ENCODE data around the gene KRT23.

KRT23 gene

DNA sequence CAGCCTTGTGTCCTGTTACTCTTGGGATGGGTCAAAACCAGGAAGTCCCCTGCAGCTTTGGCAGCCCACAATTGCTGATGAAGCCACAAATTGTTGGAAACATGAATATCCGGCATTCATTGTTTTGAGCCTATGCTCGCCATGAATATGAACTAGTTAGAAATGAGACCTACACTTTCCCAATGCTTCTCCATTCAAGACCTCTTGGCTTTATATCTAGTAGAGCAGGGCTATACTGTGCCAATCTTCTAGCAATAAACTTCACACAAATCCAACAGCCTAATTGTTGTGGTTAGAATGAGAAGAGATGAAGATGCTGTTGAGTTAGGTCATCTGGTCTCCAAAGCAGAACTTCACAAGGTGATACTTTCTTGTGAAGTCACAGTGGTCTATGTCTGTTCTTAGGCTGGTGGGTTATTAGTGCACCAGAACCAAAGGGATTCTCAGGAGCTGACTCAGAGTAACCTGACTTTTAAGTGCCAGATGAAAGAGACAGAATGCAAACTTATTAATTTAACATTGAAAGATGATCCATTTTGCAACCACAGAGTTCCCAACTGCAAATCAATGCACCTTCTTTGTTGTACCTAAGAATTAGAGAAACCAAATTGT is 13.7 kb upstream of the KRT23 start:
- no peak overlapping the region for H3K4me3 ChIP-seq (ENCODE audit: low read depth, low read length)
- TF ChIP-seq, protein P1, sequence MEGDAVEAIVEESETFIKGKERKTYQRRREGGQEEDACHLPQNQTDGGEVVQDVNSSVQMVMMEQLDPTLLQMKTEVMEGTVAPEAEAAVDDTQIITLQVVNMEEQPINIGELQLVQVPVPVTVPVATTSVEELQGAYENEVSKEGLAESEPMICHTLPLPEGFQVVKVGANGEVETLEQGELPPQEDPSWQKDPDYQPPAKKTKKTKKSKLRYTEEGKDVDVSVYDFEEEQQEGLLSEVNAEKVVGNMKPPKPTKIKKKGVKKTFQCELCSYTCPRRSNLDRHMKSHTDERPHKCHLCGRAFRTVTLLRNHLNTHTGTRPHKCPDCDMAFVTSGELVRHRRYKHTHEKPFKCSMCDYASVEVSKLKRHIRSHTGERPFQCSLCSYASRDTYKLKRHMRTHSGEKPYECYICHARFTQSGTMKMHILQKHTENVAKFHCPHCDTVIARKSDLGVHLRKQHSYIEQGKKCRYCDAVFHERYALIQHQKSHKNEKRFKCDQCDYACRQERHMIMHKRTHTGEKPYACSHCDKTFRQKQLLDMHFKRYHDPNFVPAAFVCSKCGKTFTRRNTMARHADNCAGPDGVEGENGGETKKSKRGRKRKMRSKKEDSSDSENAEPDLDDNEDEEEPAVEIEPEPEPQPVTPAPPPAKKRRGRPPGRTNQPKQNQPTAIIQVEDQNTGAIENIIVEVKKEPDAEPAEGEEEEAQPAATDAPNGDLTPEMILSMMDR (IDR thresholded peaks at IDR 0.05; ENCODE audit: low read depth, low read length) = no peak

GRCh38 chr17:40950176-40950575 is 12.7 kb upstream of the KRT23 start:
- TF ChIP-seq, protein P1 (IDR thresholded peaks at IDR 0.05; ENCODE audit: low read depth, low read length) = no peak
- no peak overlapping the region for H3K4me3 ChIP-seq (ENCODE audit: low read depth, low read length)

GRCh38 chr17:40949418-40949817 is 12.0 kb upstream of the KRT23 start:
- H3K4me3 ChIP-seq (ENCODE audit: low read depth, low read length) = no peak overlapping the region
- TF ChIP-seq, protein P1 (IDR thresholded peaks at IDR 0.05; ENCODE audit: low read depth, low read length) = no peak

- H3K4me3 ChIP-seq (ENCODE audit: low read depth, low read length) = no peak overlapping the region
- TF ChIP-seq, protein P1 (IDR thresholded peaks at IDR 0.05; ENCODE audit: low read depth, low read length) = no peak
Observed at GRCh38 chr17:40947929-40948328, 10.5 kb upstream of the KRT23 start.

DNA sequence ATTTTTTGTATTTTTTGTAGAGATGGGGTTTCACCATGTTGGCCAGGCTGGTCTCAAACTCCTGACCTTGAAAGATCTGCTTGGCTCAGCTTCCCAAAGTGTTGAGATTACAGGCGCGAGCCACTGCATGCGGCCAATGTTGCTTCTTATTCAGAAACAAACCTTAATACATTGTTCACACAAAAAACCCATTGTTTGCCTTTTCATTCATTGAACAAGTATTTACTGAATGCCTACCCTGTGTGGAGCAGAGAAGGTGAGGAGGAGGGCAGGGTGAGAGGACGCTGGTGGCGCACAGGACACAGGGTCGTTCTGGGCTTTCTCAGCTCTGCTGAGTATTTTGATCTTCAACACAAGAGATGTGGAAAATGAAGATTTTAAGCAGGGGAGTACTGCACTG is 8.0 kb upstream of the KRT23 start:
- no peak overlapping the region for H3K4me3 ChIP-seq (ENCODE audit: low read depth, low read length)
- TF ChIP-seq, protein P1 (IDR thresholded peaks at IDR 0.05; ENCODE audit: low read depth, low read length) = no peak

- H3K4me3 ChIP-seq (ENCODE audit: low read depth, low read length) = no peak overlapping the region
- TF ChIP-seq, protein P1 (IDR thresholded peaks at IDR 0.05; ENCODE audit: low read depth, low read length) = no peak
Observed at GRCh38 chr17:40944531-40944930, 7.1 kb upstream of the KRT23 start.

GRCh38 chr17:40942553-40942952 is 5.1 kb upstream of the KRT23 start:
- TF ChIP-seq, protein P1 (IDR thresholded peaks at IDR 0.05; ENCODE audit: low read depth, low read length) = no peak
- no peak overlapping the region for H3K4me3 ChIP-seq (ENCODE audit: low read depth, low read length)

Measured in WI38 (cell line).